GM19099 (cell line): ENCODE data around the gene GSN.

Experiments used
- POLR2A ChIP-seq: IDR thresholded peaks from 3 replicates; pipeline ENCODE4 v1.6.1; 2011; ENCODE audit warnings: low read depth; ENCODE audit not compliant: insufficient read length; ENCODE audit errors: extremely low read depth

The GSN gene

DNA sequence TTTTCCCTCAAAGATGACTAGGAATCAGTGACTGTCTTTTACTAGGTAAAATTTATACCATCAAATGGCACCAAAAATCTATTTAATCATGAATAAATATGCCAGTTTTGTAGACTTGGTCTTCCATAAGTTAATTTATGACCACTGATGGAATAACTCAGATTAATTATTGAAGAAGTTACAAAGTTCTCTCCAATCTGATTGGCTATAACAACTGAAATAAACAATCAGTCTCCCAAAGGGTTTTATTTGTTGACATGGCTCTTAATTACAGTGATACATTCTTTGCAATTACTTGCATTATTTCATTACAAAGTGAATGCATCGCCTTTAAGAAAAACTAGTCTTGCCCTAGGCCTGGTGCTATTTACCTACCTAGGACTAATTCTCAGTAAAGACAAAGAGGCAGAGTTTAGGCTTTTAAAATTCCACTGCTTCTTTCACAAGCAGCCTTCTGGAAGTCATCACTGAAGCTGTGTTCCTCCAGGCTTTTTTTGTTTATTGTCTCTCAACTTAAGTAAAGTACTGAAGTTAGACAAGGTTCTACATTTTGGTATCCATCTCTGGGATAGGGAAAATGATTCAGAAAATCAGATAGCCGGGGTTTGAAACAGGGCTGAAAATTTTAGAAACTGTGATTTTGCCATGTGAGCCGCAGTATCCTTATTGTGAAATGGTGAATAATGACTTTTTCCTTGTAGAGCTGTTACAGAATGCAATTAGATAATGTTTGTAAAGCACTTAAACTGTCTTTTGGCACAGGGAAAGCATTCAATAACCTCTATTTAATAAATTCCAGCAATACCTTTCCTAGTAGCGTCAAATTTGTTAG, 99.6 kb downstream of the GSN start:
- no peak for TF ChIP-seq POLR2A

DNA sequence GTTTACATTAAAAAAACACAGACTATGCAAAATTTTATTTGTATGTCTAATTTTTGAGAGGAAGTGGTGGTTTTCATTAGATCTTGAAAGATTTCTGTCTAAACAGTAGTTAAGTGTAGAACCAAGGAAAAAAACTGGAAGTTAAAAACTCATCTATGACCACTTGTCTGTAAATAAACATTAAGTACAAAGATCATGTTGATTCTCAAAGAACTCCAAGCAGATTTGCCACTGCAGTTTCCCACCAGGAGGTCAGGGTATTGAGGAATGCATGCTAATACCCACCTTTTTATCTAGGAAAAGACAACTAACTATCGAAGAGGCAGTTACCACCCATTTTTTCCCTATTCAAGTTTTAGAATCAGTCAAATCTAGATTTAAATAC, 100.2 kb downstream of the GSN start:
- no peak for TF ChIP-seq POLR2A

DNA sequence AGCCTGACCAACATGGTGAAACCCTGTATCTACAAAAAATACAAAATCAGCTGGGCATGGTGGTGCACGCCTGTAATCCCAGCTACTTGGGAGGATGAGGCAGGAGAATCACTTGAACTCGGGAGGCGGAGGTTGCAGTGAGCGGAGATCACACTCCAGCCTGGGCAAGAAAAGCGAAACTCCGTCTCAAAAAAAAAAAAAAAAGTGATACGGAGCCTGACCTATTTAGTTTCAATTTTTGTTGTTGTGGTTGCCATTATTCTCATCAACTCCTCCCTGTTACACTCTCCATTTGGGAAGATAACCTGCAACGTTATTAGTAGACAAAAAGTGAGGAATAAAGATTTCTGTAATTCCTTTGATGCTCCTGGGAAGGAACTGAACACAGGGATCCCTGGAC, 100.8 kb downstream of the GSN start:
- TF ChIP-seq POLR2A = no peak

GRCh38 chr9:121369595-121370265, 101.8 kb downstream of the GSN start, which contains the start of gene STOM:
STOM (minus strand) TSS chr9:121370250; CDS start chr9:121370187, 63 bp downstream.
- TF ChIP-seq POLR2A = peak; percentile 73

DNA sequence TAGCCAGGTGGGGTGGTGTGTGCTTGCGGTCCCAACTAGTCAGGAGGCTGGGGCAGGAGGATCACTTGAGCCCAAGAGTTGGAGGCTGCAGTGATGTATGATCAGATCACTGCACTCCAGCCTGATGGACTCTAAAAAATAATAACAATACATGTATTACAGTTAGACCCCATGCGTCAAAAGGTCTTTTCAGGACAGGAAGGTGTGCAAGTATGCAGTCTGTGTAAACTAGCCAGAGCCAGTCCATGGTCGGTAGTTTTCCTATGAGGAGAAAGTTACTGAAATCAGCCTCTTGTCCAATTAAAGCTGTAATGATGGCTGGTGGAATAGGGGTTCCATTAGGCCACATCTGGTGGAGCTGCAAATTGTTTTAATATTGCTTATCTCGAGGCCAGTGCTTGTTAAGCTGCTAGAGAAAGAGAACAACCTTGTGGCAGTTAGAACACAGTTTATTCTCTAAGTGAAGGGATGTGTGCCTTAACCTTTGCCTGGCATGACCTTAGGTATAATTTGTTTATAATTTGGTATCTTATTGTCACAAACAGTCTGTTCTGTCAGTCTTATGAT, 103.6 kb downstream of the GSN start:
- TF ChIP-seq POLR2A = no peak

- TF ChIP-seq POLR2A = no peak
Measured at GRCh38 chr9:121372239-121373010, 104.5 kb downstream of the GSN start.

DNA sequence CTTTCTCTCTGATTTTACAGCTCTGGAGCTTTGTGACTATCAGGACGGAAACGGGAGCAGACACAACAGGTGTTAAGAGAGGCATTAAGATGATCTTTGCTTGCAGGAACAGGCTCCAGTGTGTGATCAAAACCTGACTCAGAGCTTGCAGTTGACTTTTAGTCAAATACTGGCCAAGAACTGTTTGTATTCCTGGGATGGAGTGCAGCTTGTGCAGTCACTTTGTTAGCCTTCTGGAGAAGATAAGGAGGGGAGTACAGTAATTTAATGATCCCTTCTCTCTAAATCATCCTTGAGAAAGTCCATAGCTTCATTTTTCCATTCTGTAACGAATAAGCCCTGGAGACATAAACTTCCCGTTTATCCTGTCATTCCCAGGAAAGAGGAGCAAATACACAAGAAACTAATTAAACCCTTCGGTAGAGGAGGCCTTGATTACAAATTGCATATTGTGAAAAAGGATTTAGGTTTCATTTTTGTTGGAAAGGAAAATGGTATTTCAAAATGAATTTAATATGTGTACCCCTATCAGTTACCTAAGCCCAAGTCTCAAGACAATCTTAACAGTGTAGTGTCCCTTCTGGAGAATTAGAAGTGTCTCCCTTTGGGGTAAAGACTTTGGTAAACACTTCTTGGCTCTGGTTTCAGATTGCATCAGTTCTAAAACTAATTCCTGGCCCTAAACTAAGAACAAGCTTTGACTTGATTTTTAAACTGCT, 105.2 kb downstream of the GSN start:
- TF ChIP-seq POLR2A = no peak

DNA sequence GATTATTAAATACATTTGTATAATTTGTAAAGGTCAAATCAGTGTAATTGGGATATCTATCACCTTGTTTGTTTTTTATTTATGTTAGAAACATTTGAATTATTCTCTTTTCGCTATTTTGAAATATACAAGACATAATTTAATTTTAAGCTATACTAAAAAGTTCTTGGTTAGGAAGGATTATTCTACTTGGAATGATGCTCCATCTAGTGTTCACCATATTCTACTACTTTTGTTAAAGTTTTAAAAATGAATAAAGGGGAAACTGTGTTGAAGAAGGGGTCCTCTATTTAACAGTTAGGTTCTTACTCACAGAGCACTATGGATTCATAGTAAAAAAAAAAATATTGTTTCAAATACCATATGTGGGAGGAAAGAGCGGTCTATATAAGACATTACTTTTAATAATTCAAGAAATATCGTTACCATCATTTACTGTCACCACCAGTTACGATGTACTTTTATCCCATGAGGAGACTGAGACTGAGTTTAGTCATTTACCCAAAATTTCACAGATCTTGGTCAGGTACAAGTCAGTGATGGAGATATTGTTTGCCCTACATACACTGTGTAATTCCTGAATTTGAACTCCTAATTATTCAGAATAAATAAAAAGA, 108.4 kb downstream of the GSN start:
- no peak for TF ChIP-seq POLR2A

DNA sequence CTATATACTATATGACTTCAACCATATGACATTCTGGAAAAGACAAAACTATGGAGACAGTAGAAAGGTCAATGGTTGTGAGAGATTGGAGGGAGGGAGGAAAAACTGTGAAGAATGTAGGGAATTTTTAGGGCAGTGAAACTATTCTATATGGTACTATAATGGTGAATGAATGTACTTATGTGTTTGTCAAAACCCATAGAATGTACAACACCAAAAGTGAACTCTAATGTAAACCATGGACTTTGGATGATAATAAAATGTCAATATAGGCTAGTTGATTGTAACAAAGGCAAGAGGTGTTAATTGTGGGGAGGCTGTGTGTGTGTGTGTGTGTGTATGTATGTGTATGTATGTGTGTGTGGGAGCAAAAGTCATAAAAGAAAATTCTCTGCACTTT, 112.9 kb downstream of the GSN start:
- no peak for TF ChIP-seq POLR2A
